ENCODE data around the gene MCTP1. TPM values are rescaled to one million over a fixed set of nuclear protein-coding genes. Genes with fewer than 3 reads are reported as not detected.

Gene MCTP1
- total RNA-seq, 4 donors from 2014 or later = 11.2 to 43.6 (median 16.8) TPM

GRCh38 chr5:95045181-95045965 is 239.5 kb downstream of the MCTP1 start:
- no peaks in the 10 kb centered on the region for H3K9me3 ChIP-seq
- TF ChIP-seq POLR2AphosphoS5 (IDR thresholded peaks at IDR 0.05) (no peak), EP300 (IDR thresholded peaks at IDR 0.05) (no peak)
- TF ChIP-seq, protein P1, sequence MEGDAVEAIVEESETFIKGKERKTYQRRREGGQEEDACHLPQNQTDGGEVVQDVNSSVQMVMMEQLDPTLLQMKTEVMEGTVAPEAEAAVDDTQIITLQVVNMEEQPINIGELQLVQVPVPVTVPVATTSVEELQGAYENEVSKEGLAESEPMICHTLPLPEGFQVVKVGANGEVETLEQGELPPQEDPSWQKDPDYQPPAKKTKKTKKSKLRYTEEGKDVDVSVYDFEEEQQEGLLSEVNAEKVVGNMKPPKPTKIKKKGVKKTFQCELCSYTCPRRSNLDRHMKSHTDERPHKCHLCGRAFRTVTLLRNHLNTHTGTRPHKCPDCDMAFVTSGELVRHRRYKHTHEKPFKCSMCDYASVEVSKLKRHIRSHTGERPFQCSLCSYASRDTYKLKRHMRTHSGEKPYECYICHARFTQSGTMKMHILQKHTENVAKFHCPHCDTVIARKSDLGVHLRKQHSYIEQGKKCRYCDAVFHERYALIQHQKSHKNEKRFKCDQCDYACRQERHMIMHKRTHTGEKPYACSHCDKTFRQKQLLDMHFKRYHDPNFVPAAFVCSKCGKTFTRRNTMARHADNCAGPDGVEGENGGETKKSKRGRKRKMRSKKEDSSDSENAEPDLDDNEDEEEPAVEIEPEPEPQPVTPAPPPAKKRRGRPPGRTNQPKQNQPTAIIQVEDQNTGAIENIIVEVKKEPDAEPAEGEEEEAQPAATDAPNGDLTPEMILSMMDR (IDR thresholded peaks at IDR 0.05) = no peak
- no peak overlapping the region for H3K4me3 ChIP-seq
- H3K27ac ChIP-seq (replicated peaks in 1 of 4) = no peak overlapping the region
- peaks cover 0 to 20% (median 9%) of the 10 kb centered on the region in 4 donors for H3K4me1 ChIP-seq
- WGBS = 82% methylated on average over 5 of the region's 5 CpGs
- DNase-seq (ENCODE audit: extremely low spot score) = no peak
- intact Hi-C loops (cut with DNase I) = no loop called here
- no peaks in the 10 kb centered on the region for H3K36me3 ChIP-seq
- no peaks in the 10 kb centered on the region for H3K27me3 ChIP-seq

- TF ChIP-seq POLR2A (IDR thresholded peaks at IDR 0.05; ENCODE audit: low read depth) = no peak
- no peak for TF ChIP-seq EP300 (IDR thresholded peaks at IDR 0.05)
- TF ChIP-seq, protein P1 (IDR thresholded peaks at IDR 0.05) = no peak
- TF ChIP-seq POLR2AphosphoS5 (IDR thresholded peaks at IDR 0.05) = no peak
- Histone ChIP-seq H3K27me3 (no peaks in the 10 kb centered on the region), H3K9me3 (peaks cover 0 to 6% (median 0%) of the 10 kb centered on the region in 4 donors), H3K36me3 (no peaks in the 10 kb centered on the region), H3K4me3 (no peak overlapping the region), H3K4me1 (peaks cover 0 to 20% (median 9%) of the 10 kb centered on the region in 4 donors), H3K27ac (replicated peaks in 1 of 4) (no peak overlapping the region)
- no peak for DNase-seq (ENCODE audit: extremely low spot score)
- intact Hi-C loops (cut with DNase I) = no loop called here
- WGBS = 61% methylated on average over 2 of the region's 2 CpGs
Observed at GRCh38 chr5:95044096-95044495, 240.8 kb downstream of the MCTP1 start.

GRCh38 chr5:95043648-95044047 is 241.2 kb downstream of the MCTP1 start:
- Histone ChIP-seq H3K4me3 (no peak overlapping the region), H3K36me3 (no peaks in the 10 kb centered on the region), H3K4me1 (peaks cover 0 to 20% (median 9%) of the 10 kb centered on the region in 4 donors), H3K27ac (replicated peaks in 1 of 4) (no peak overlapping the region), H3K9me3 (peaks cover 0 to 6% (median 0%) of the 10 kb centered on the region in 4 donors), H3K27me3 (no peaks in the 10 kb centered on the region)
- TF ChIP-seq, protein P1 (IDR thresholded peaks at IDR 0.05) = no peak
- TF ChIP-seq POLR2AphosphoS5 (IDR thresholded peaks at IDR 0.05) (no peak), POLR2A (IDR thresholded peaks at IDR 0.05; ENCODE audit: low read depth) (no peak), EP300 (IDR thresholded peaks at IDR 0.05) (no peak)
- intact Hi-C loops (cut with DNase I) = no loop called here
- 63% methylated on average over 3 of the region's 3 CpGs for WGBS
- DNase-seq (ENCODE audit: extremely low spot score) = no peak

GRCh38 chr5:95043234-95043633 is 241.7 kb downstream of the MCTP1 start:
- TF ChIP-seq POLR2AphosphoS5 (IDR thresholded peaks at IDR 0.05) = no peak
- TF ChIP-seq, protein P1 (IDR thresholded peaks at IDR 0.05) = no peak
- TF ChIP-seq POLR2A (IDR thresholded peaks at IDR 0.05; ENCODE audit: low read depth) = no peak
- TF ChIP-seq EP300 (IDR thresholded peaks at IDR 0.05) = no peak
- Histone ChIP-seq H3K4me1 (peaks cover 0 to 20% (median 9%) of the 10 kb centered on the region in 4 donors), H3K9me3 (peaks cover 0 to 6% (median 0%) of the 10 kb centered on the region in 4 donors), H3K27me3 (no peaks in the 10 kb centered on the region), H3K4me3 (no peak overlapping the region), H3K27ac (replicated peaks in 1 of 4) (no peak overlapping the region), H3K36me3 (no peaks in the 10 kb centered on the region)
- intact Hi-C loops (cut with DNase I) = no loop called here
- DNase-seq (ENCODE audit: extremely low spot score) = no peak

Measured in esophagus muscularis mucosa (tissue), 4 donors.